OCI-LY3 (cell line): Measurements from ENCODE around the gene MUC6.

Source experiments
- H2AFZ ChIP-seq: fragments of 200-600, 300-600 bp; shearing (Covaris generic); 2 replicates; pipeline ENCODE4 v1.6.0; 2014; ENCODE audit warnings: antibody characterized with exemption, low read depth, low read length
- H3K27ac ChIP-seq: fragments of 200-600, 300-600 bp; sonication (generic); 2 replicates; pipeline ENCODE4 v1.5.1; 2014; ENCODE audit warnings: mild to moderate bottlenecking, low read length, moderate library complexity, mixed read lengths
- H3K27me3 ChIP-seq: fragments of 200-600, 300-600 bp; sonication (generic); 2 replicates; pipeline ENCODE4 v1.6.1; 2014; ENCODE audit warnings: low read depth, low read length, mixed read lengths
- H3K36me3 ChIP-seq: fragments of 200-600, 300-600 bp; sonication (generic); replicated peaks from 2 replicates; pipeline ENCODE3; 2014; ENCODE audit warnings: low read depth, low read length, mixed read lengths
- H3K4me1 ChIP-seq: fragments of 300-600, 200-600 bp; sonication (generic); 2 replicates; pipeline ENCODE4 v1.6.1; 2014; ENCODE audit warnings: low read length, mixed read lengths
- H3K4me2 ChIP-seq: fragments of 200-600, 300-600 bp; sonication (generic); 2 replicates; pipeline ENCODE4 v1.6.1; 2014; ENCODE audit warnings: low read length, mixed read lengths
- H3K4me3 ChIP-seq: fragments of 300-600, 200-600 bp; sonication (generic); 2 replicates; pipeline ENCODE4 v1.5.1; 2014; ENCODE audit warnings: antibody characterized with exemption, mild to moderate bottlenecking, low read length, moderate library complexity
- H3K79me2 ChIP-seq: fragments of 300-600, 200-600 bp; shearing (Covaris generic); 2 replicates; pipeline ENCODE4 v1.6.1; 2014; ENCODE audit warnings: mild to moderate bottlenecking, low read length, mixed read lengths
- H3K9ac ChIP-seq: fragments of 300-600, 200-600 bp; shearing (Covaris generic); 2 replicates; pipeline ENCODE4 v1.6.0; 2014; ENCODE audit warnings: mild to moderate bottlenecking, low read length, moderate library complexity
- H3K9me3 ChIP-seq: fragments of 200-600, 300-600 bp; shearing (Covaris generic); 2 replicates; pipeline ENCODE4 v1.6.1; 2014; ENCODE audit warnings: low read length, mixed read lengths; ENCODE audit not compliant: insufficient read depth
- H4K20me1 ChIP-seq: fragments of 200-600, 300-600 bp; sonication (generic); 2 replicates; pipeline ENCODE4 v1.6.1; 2016; ENCODE audit warnings: low read length, mixed read lengths; ENCODE audit not compliant: insufficient read depth
- CTCF ChIP-seq: fragments of 200-600, 300-600 bp; sonication (generic); IDR thresholded peaks from 2 replicates; pipeline ENCODE4 v1.5.1; 2014; ENCODE audit warnings: antibody characterized with exemption, low read length, low read depth
- EZH2phosphoT487 ChIP-seq: fragments of 200-600 bp; shearing (Covaris generic); IDR thresholded peaks from 2 replicates; pipeline ENCODE4 v1.6.1; 2018; ENCODE audit warnings: antibody characterized with exemption, mixed run types, low read depth

The MUC6 gene

GRCh38 chr11:965206-965775 lies 71.2 kb downstream of the MUC6 start:
- TF ChIP-seq CTCF (no peak), EZH2phosphoT487 (no peak)
- Histone ChIP-seq H3K4me2 (no peak overlapping the region), H3K4me1 (no peaks in the 10 kb centered on the region), H3K27me3 (no peaks in the 10 kb centered on the region), H3K36me3 (peaks cover 4% of the 10 kb centered on the region), H2AFZ (no peak overlapping the region), H3K9me3 (no peaks in the 10 kb centered on the region), H3K79me2 (no peaks in the 10 kb centered on the region; the same call in 1 of the 2 replicates), H4K20me1 (no peaks in the 10 kb centered on the region), H3K27ac (no peak overlapping the region), H3K4me3 (no peak overlapping the region), H3K9ac (no peak overlapping the region)

- Histone ChIP-seq H3K9me3 (no peaks in the 10 kb centered on the region), H3K27me3 (no peaks in the 10 kb centered on the region), H3K27ac (no peak overlapping the region), H3K79me2 (no peaks in the 10 kb centered on the region; the same call in 1 of the 2 replicates), H3K9ac (no peak overlapping the region), H4K20me1 (no peaks in the 10 kb centered on the region; the same call in 1 of the 2 replicates), H3K36me3 (peaks cover 4% of the 10 kb centered on the region), H3K4me1 (no peaks in the 10 kb centered on the region), H3K4me2 (no peak overlapping the region), H3K4me3 (no peak overlapping the region), H2AFZ (no peak overlapping the region)
- TF ChIP-seq EZH2phosphoT487, result no peak
- TF ChIP-seq CTCF, result no peak
Observed at GRCh38 chr11:963852-964251, 72.7 kb downstream of the MUC6 start.
